GM23338 (cell line): ENCODE results near the gene MYO6. TPM values are rescaled to one million over a fixed set of nuclear protein-coding genes. Genes with fewer than 3 reads are reported as not detected.
A peak's percentile ranks its signal among the peaks of the same experiment; 100 is the strongest.

ENCODE experiments used
- ATAC-seq: fragments of 200-7000 bp; cut with Tn5 transposase; 3 replicates; pipeline ENCODE4 v1.9.1; 2020
- DNase-seq: peaks from one replicate; pipeline ENCODE4 v3.0.0-alpha.2; 2015; ENCODE audit warnings: low spot score
- H2AFZ ChIP-seq: fragments of 200-600 bp; sonication (generic); 2 replicates; pipeline ENCODE4 v1.8.0; 2016; ENCODE audit warnings: antibody characterized with exemption, mild to moderate bottlenecking, moderate library complexity
- H3F3A ChIP-seq: fragments of 200-600 bp; sonication (generic); replicated peaks from 2 replicates; pipeline ENCODE4 v1.8.0; 2017; ENCODE audit warnings: antibody characterized with exemption, mixed run types, low read depth
- H3K27ac ChIP-seq: fragments of 200-600 bp; sonication (generic); 2 replicates; pipeline ENCODE4 v1.6.1; 2016; ENCODE audit warnings: low read depth
- H3K27me3 ChIP-seq: fragments of 200-600 bp; sonication (generic); 2 replicates; pipeline ENCODE4 v1.8.0; 2016; ENCODE audit warnings: mild to moderate bottlenecking, mixed run types, moderate library complexity; ENCODE audit not compliant: insufficient read depth
- H3K36me3 ChIP-seq: fragments of 200-600 bp; sonication (generic); 2 replicates; pipeline ENCODE4 v1.8.0; 2016; ENCODE audit warnings: mild to moderate bottlenecking; ENCODE audit not compliant: insufficient read depth
- H3K4me1 ChIP-seq: fragments of 200-600 bp; sonication (generic); 2 replicates; pipeline ENCODE4 v1.8.0; 2016; ENCODE audit warnings: mild to moderate bottlenecking, moderate library complexity; ENCODE audit not compliant: insufficient read depth
- H3K4me2 ChIP-seq: fragments of 200-600 bp; sonication (generic); 2 replicates; pipeline ENCODE4 v1.7.1; 2017; ENCODE audit warnings: mixed run types
- H3K4me3 ChIP-seq: fragments of 200-600 bp; sonication (generic); 2 replicates; pipeline ENCODE4 v1.6.1; 2016; ENCODE audit warnings: mixed run types
- H3K79me2 ChIP-seq: fragments of 200-600 bp; sonication (generic); replicated peaks from 2 replicates; pipeline ENCODE4 v1.8.0; 2017; ENCODE audit warnings: mild to moderate bottlenecking; ENCODE audit not compliant: insufficient read depth
- H3K9me2 ChIP-seq: fragments of 200-600 bp; sonication (generic); 2 replicates; pipeline ENCODE4 v1.8.0; 2017; ENCODE audit not compliant: insufficient read depth
- H4K20me1 ChIP-seq: fragments of 200-600 bp; sonication (generic); replicated peaks from 2 replicates; pipeline ENCODE4 v1.8.0; 2017; ENCODE audit warnings: mild to moderate bottlenecking; ENCODE audit not compliant: insufficient read depth
- H3K27ac Mint-ChIP-seq: 2 replicates; pipeline ENCODE4 v1.8.0; 2020; ENCODE audit warnings: inconsistent platforms, mild to moderate bottlenecking, moderate library complexity, mixed read lengths
- H3K27me3 Mint-ChIP-seq: 3 replicates; pipeline ENCODE4 v1.8.0; 2022; ENCODE audit warnings: low read depth, mild to moderate bottlenecking, moderate library complexity, mixed read lengths, inconsistent platforms; ENCODE audit not compliant: insufficient read depth, poor library complexity
- H3K36me3 Mint-ChIP-seq: 3 replicates; pipeline ENCODE4 v1.8.0; 2021; ENCODE audit warnings: low read depth, mild to moderate bottlenecking, inconsistent platforms, moderate library complexity, mixed read lengths
- H3K4me1 Mint-ChIP-seq: 3 replicates; pipeline ENCODE4 v1.8.0; 2020; ENCODE audit warnings: mild to moderate bottlenecking, inconsistent platforms, mixed read lengths
- H3K4me3 Mint-ChIP-seq: 3 replicates; pipeline ENCODE4 v1.8.0; 2021; ENCODE audit warnings: moderate library complexity, mild to moderate bottlenecking, inconsistent platforms, mixed read lengths
- H3K9me3 Mint-ChIP-seq: 3 replicates; pipeline ENCODE4 v1.8.0; 2020; ENCODE audit warnings: moderate library complexity, mild to moderate bottlenecking, inconsistent platforms, mixed read lengths
- CREB1 ChIP-seq: fragments of 250-450 bp; sonication (Bioruptor Pico); IDR thresholded peaks from 2 replicates; pipeline ENCODE4 v1.5.0; 2020; ENCODE audit warnings: low read depth, mild to moderate bottlenecking, moderate library complexity
- ETS1 ChIP-seq: IDR thresholded peaks from 2 replicates; pipeline ENCODE4 v1.6.1; 2016; ENCODE audit warnings: antibody characterized with exemption
- EZH2 ChIP-seq: fragments of 200-600 bp; sonication (generic); IDR thresholded peaks from one replicate; pipeline ENCODE4 v1.8.0; 2017; ENCODE audit warnings: antibody characterized with exemption, mild to moderate bottlenecking, low read depth; ENCODE audit not compliant: unreplicated experiment
- EZH2phosphoT487 ChIP-seq: fragments of 200-600 bp; sonication (generic); IDR thresholded peaks from one replicate; pipeline ENCODE4 v1.8.1; 2018; ENCODE audit warnings: antibody characterized with exemption; ENCODE audit not compliant: unreplicated experiment
- JUNB ChIP-seq: IDR thresholded peaks from one replicate; pipeline ENCODE4 v1.6.1; 2016; ENCODE audit warnings: antibody characterized with exemption; ENCODE audit not compliant: unreplicated experiment
- NANOG ChIP-seq: IDR thresholded peaks from 2 replicates; pipeline ENCODE4 v1.6.1; 2016; ENCODE audit warnings: antibody characterized with exemption, borderline replicate concordance
- POLR2AphosphoS5 ChIP-seq: IDR thresholded peaks from 2 replicates; pipeline ENCODE4 v1.6.1; 2016; ENCODE audit warnings: antibody characterized with exemption, low read depth
- STAT1 ChIP-seq: IDR thresholded peaks from one replicate; pipeline ENCODE4 v1.6.1; 2016; ENCODE audit warnings: antibody characterized with exemption; ENCODE audit not compliant: unreplicated experiment
- ZNF114 ChIP-seq: fragments of 250-450 bp; sonication (Bioruptor Pico); IDR thresholded peaks from 2 replicates; pipeline ENCODE4 v1.5.0; 2020; ENCODE audit warnings: mild to moderate bottlenecking, moderate library complexity
- ZNF331 ChIP-seq: fragments of 250-450 bp; sonication (Bioruptor Pico); IDR thresholded peaks from 2 replicates; pipeline ENCODE4 v1.5.0; 2020; ENCODE audit warnings: low read depth, mild to moderate bottlenecking, moderate library complexity
- polyA plus RNA-seq: library from polyadenylated mRNA; unstranded; fragments of >200 nt; fragmentation: Nextera tagmentation; extraction: Ambion mirVana; gene quantifications from 2 replicates; pipeline ENCODE4 v1.2.1, GENCODE V29; 2016
- total RNA-seq: library from RNA; depleted of rRNA; stranded (reverse); fragments of >200 nt; shearing (Covaris generic); gene quantifications from 2 replicates; pipeline ENCODE4 v1.2.3, GENCODE V29; 2014
- TF ChIP-seq, protein P1 (sequence below): IDR thresholded peaks from one replicate; pipeline ENCODE4 v1.6.1; 2018; ENCODE audit warnings: antibody characterized with exemption; ENCODE audit not compliant: unreplicated experiment
- TF ChIP-seq, protein P2 (sequence below), 2 experiments: fragments of 200-600 bp in 1 of 2; sonication (generic) in 1 of 2; conservative IDR thresholded peaks; 2 replicates each; pipeline versions ENCODE4 v1.5.1 to v1.6.1; 2016 to 2017; ENCODE audit warnings: antibody characterized with exemption in 2 of 2, low read depth in 2 of 2, mild to moderate bottlenecking in 2 of 2, moderate library complexity in 1 of 2

The MYO6 gene
- total and polyA plus RNA-seq, 2 experiments from 2014 or later, result 21.8 to 33.0 TPM

GRCh38 chr6:75796723-75797122 lies 47.7 kb downstream of the MYO6 start:
- Mint-ChIP-seq H3K9me3 (no peaks in the 10 kb centered on the region), H3K4me3 (no peak overlapping the region), H3K27me3 (no peaks in the 10 kb centered on the region), H3K27ac (no peak overlapping the region), H3K36me3 (no peaks in the 10 kb centered on the region), H3K4me1 (peaks cover 26% of the 10 kb centered on the region)
- Histone ChIP-seq H3K4me2 (no peak overlapping the region), H3F3A (no peaks in the 10 kb centered on the region), H3K9me2 (no peaks in the 10 kb centered on the region), H3K4me1 (peaks cover 20% of the 10 kb centered on the region), H3K79me2 (no peaks in the 10 kb centered on the region), H3K36me3 (no peaks in the 10 kb centered on the region), H3K27ac (no peak overlapping the region), H3K27me3 (no peaks in the 10 kb centered on the region), H3K4me3 (no peak overlapping the region), H2AFZ (no peak overlapping the region), H4K20me1 (no peaks in the 10 kb centered on the region; the same call in 1 of the 2 replicates)
- DNase-seq, result no peak
- no peak for ATAC-seq
- no peak for TF ChIP-seq EZH2
- TF ChIP-seq JUNB, result no peak
- no peak for TF ChIP-seq ETS1
- no peak for TF ChIP-seq POLR2AphosphoS5
- TF ChIP-seq, protein P1, sequence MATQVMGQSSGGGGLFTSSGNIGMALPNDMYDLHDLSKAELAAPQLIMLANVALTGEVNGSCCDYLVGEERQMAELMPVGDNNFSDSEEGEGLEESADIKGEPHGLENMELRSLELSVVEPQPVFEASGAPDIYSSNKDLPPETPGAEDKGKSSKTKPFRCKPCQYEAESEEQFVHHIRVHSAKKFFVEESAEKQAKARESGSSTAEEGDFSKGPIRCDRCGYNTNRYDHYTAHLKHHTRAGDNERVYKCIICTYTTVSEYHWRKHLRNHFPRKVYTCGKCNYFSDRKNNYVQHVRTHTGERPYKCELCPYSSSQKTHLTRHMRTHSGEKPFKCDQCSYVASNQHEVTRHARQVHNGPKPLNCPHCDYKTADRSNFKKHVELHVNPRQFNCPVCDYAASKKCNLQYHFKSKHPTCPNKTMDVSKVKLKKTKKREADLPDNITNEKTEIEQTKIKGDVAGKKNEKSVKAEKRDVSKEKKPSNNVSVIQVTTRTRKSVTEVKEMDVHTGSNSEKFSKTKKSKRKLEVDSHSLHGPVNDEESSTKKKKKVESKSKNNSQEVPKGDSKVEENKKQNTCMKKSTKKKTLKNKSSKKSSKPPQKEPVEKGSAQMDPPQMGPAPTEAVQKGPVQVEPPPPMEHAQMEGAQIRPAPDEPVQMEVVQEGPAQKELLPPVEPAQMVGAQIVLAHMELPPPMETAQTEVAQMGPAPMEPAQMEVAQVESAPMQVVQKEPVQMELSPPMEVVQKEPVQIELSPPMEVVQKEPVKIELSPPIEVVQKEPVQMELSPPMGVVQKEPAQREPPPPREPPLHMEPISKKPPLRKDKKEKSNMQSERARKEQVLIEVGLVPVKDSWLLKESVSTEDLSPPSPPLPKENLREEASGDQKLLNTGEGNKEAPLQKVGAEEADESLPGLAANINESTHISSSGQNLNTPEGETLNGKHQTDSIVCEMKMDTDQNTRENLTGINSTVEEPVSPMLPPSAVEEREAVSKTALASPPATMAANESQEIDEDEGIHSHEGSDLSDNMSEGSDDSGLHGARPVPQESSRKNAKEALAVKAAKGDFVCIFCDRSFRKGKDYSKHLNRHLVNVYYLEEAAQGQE, result no peak
- no peak for TF ChIP-seq ZNF331 (CRISPR knock-in tag)
- no peak for TF ChIP-seq STAT1
- TF ChIP-seq, protein P2, sequence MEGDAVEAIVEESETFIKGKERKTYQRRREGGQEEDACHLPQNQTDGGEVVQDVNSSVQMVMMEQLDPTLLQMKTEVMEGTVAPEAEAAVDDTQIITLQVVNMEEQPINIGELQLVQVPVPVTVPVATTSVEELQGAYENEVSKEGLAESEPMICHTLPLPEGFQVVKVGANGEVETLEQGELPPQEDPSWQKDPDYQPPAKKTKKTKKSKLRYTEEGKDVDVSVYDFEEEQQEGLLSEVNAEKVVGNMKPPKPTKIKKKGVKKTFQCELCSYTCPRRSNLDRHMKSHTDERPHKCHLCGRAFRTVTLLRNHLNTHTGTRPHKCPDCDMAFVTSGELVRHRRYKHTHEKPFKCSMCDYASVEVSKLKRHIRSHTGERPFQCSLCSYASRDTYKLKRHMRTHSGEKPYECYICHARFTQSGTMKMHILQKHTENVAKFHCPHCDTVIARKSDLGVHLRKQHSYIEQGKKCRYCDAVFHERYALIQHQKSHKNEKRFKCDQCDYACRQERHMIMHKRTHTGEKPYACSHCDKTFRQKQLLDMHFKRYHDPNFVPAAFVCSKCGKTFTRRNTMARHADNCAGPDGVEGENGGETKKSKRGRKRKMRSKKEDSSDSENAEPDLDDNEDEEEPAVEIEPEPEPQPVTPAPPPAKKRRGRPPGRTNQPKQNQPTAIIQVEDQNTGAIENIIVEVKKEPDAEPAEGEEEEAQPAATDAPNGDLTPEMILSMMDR (conservative IDR thresholded peaks at IDR 0.05; ENCODE audit: low read depth in 2 of 2), result no peak
- no peak for TF ChIP-seq ZNF114 (CRISPR knock-in tag)

DNA sequence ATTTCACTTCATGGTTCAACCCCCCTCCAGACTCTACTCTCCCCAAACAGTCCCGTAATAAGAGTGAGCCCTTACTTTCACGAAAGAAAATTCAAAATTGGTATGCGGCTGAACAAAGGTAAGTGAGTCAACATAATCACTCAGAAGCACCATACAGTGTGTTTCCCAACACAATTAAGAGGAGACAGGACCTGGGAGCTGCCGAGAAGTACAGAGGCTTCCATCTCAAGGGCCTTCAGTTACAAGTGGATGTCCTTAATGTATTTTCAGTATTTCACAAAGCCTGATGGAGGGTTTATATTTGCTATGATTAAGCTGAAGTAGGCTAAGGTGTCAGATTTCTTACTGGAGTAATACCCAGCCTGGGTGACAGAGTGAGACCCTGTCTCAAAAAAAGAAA lies 51.1 kb downstream of the MYO6 start:
- Histone ChIP-seq H3K9me2 (no peaks in the 10 kb centered on the region), H3K4me1 (peaks cover 20% of the 10 kb centered on the region), H4K20me1 (no peaks in the 10 kb centered on the region; the same call in 1 of the 2 replicates), H3K27ac (no peak overlapping the region), H3K36me3 (no peaks in the 10 kb centered on the region), H3K4me3 (no peak overlapping the region), H3K4me2 (peak overlapping the region; percentile 44; the same call in 1 of the 2 replicates), H3K79me2 (no peaks in the 10 kb centered on the region), H3K27me3 (no peaks in the 10 kb centered on the region), H2AFZ (no peak overlapping the region), H3F3A (no peaks in the 10 kb centered on the region)
- Mint-ChIP-seq H3K4me3 (no peak overlapping the region), H3K9me3 (no peaks in the 10 kb centered on the region), H3K4me1 (peaks cover 18% of the 10 kb centered on the region), H3K36me3 (no peaks in the 10 kb centered on the region), H3K27me3 (no peaks in the 10 kb centered on the region), H3K27ac (peak overlapping the region; percentile 42; the same call in 1 of the 2 replicates)
- DNase-seq (no peak), ATAC-seq (0 out of 3 replicates have a peak, but pooled peaks have one; percentile 31)
- TF ChIP-seq EZH2 (no peak), NANOG (no peak), EZH2phosphoT487 (no peak), CREB1 (CRISPR knock-in tag) (no peak)
- TF ChIP-seq, protein P1, result no peak
